ENCODE data around the gene RPL27A.

GRCh38 chr11:8733852-8734251 lies 51.3 kb downstream of the RPL27A start:
- TF ChIP-seq POLR2A (IDR thresholded peaks at IDR 0.05; ENCODE audit: borderline replicate concordance, extremely low read depth, insufficient read depth, insufficient read length) = no peak
- no peak for TF ChIP-seq POLR2AphosphoS5 (IDR thresholded peaks at IDR 0.05; ENCODE audit: low read depth, low read length)
- TF ChIP-seq, protein P1, sequence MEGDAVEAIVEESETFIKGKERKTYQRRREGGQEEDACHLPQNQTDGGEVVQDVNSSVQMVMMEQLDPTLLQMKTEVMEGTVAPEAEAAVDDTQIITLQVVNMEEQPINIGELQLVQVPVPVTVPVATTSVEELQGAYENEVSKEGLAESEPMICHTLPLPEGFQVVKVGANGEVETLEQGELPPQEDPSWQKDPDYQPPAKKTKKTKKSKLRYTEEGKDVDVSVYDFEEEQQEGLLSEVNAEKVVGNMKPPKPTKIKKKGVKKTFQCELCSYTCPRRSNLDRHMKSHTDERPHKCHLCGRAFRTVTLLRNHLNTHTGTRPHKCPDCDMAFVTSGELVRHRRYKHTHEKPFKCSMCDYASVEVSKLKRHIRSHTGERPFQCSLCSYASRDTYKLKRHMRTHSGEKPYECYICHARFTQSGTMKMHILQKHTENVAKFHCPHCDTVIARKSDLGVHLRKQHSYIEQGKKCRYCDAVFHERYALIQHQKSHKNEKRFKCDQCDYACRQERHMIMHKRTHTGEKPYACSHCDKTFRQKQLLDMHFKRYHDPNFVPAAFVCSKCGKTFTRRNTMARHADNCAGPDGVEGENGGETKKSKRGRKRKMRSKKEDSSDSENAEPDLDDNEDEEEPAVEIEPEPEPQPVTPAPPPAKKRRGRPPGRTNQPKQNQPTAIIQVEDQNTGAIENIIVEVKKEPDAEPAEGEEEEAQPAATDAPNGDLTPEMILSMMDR (IDR thresholded peaks at IDR 0.05 in 2 of 3, conservative IDR thresholded peaks at IDR 0.05 in 1 of 3; ENCODE audit: borderline replicate concordance in 1 of 3, insufficient read depth in 1 of 3, low read depth in 2 of 3, low read length in 2 of 3) = no peak
- no peak for TF ChIP-seq JUND (IDR thresholded peaks at IDR 0.05)
- no peak for TF ChIP-seq ZNF274 (IDR thresholded peaks at IDR 0.05; ENCODE audit: low read depth, low read length)
- no peak for TF ChIP-seq MAX (IDR thresholded peaks at IDR 0.05)
- no peak for TF ChIP-seq YY1 (IDR thresholded peaks at IDR 0.05; ENCODE audit: extremely low read depth, insufficient replicate concordance, low read depth, low read length)
- no peak for TF ChIP-seq EZH2phosphoT487 (IDR thresholded peaks at IDR 0.05; ENCODE audit: borderline replicate concordance)
- TF ChIP-seq FOSL1 (IDR thresholded peaks at IDR 0.05; ENCODE audit: low read depth) = no peak
